Measurements from ENCODE around the gene GAS7.

GAS7 gene

DNA sequence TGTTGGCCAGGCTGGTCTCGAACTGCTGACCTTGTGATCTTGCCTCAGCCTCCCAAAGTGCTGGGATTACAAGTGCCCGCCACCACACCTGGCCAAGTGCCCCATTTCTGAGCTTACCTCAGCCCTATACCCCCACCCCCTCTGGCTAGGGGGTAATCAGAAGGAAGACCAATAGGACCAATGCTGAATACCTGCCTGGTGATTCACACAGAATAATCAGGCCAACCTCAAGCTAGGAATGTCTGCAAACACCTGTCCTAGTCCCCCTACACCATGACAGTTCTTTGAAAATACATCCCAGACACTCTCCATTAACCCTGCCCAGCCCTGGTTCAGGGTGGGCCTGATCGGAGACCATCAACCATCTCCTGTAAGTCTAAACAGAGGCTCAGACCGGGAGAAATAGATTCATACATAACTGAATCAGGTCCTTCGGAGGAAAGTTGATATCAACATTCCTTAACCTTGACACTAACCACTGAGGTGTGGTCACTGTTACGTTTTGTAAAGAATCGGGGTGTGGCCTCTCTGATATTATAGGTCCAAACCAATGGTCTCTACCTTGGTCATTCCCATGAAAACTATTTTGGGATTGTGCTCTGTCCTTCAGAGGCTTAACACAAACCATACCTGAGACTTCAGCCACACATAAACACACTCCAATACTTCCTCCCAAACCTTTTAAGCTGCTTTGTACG, 130.8 kb downstream of the GAS7 start:
- no peak overlapping the region for H3K4me3 ChIP-seq (replicated peaks; ENCODE audit: low read depth, low read length)
- no peak for DNase-seq (ENCODE audit: low read depth)
- TF ChIP-seq, protein P1, sequence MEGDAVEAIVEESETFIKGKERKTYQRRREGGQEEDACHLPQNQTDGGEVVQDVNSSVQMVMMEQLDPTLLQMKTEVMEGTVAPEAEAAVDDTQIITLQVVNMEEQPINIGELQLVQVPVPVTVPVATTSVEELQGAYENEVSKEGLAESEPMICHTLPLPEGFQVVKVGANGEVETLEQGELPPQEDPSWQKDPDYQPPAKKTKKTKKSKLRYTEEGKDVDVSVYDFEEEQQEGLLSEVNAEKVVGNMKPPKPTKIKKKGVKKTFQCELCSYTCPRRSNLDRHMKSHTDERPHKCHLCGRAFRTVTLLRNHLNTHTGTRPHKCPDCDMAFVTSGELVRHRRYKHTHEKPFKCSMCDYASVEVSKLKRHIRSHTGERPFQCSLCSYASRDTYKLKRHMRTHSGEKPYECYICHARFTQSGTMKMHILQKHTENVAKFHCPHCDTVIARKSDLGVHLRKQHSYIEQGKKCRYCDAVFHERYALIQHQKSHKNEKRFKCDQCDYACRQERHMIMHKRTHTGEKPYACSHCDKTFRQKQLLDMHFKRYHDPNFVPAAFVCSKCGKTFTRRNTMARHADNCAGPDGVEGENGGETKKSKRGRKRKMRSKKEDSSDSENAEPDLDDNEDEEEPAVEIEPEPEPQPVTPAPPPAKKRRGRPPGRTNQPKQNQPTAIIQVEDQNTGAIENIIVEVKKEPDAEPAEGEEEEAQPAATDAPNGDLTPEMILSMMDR (IDR thresholded peaks at IDR 0.05; ENCODE audit: low read length, missing control alignments): no peak

DNA sequence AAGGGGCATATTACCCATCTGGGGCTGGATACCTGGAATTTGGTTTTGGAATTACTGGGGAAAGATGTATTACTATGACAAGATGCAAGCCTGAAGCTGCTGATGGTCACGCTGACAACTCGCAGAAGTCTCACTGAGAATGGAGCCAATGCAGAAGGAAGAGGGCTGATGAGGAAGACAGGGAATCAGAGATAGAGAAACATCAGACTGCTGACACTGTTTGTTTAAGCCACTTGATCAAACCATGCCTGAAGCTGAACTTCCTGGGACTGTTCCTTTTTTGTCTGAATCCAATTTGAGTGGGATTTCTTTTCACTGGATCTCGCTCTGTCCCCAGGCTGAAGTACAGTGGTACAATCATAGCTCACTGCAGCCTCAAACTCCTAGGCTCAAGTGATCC, 133.9 kb downstream of the GAS7 start:
- TF ChIP-seq, protein P1 (IDR thresholded peaks at IDR 0.05; ENCODE audit: low read length, missing control alignments): no peak
- DNase-seq (ENCODE audit: low read depth): no peak
- H3K4me3 ChIP-seq (replicated peaks; ENCODE audit: low read depth, low read length): no peak overlapping the region

DNA sequence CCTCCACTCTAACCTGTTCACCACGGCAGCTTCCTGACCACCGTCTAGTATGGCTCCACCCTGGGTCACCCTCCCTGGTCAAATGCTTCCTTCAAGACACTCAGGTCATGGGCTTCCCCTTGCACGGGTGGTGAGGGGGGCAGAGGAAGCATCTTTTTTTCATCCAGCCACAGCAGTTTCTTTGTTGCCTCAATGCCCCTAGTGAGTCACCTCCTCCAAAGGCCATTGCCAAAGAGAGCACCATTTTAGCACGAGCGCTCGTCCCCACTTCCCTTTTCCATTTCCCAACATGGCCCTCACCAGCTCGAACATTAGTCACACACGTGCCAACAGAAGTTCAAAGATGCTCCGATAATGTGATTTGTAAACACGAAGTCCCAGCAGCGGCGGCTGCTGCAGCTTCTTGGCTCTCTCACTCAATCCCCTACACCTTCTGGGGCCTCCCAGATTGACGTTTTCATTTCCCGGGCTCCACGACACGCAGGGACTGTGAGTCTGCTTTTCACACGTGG, 134.6 kb downstream of the GAS7 start:
- TF ChIP-seq, protein P1 (IDR thresholded peaks at IDR 0.05; ENCODE audit: low read length, missing control alignments): no peak
- no peak overlapping the region for H3K4me3 ChIP-seq (replicated peaks; ENCODE audit: low read depth, low read length)
- DNase-seq (ENCODE audit: low read depth): no peak

DNA sequence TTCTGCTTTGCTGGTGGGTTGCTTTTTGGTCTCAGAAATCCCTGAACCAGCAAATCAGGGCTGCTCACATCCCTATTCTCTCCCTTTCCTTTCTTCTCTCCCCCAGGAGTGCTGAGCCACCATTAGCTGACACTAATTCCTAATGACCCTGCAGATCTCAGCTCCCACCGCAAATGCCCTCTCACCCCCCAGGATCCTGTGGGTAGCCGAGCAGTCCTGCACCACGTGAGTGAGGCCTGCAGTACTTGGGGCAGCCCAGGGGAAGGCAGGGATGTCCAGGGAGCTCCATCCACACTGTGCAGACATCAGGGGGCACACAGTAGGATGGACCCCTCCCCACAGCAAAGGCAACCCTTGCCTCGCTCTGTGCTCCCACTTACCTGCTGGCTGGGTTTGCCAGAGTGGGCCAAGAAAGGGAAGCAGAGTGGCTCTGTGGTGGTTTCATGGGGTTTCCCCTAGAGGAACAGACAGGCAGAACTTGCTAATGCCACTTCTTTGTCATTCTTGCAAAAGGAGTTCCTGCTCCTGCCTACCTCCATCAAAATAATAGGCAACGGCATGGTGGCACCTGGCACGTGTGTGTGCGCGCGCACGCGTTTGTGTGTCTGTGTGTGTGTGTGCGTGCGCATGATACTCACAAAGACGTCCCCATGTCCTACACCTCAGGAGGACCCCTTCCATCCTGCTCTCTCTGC, 135.6 kb downstream of the GAS7 start:
- H3K4me3 ChIP-seq (replicated peaks; ENCODE audit: low read depth, low read length): no peak overlapping the region
- DNase-seq (ENCODE audit: low read depth): no peak
- TF ChIP-seq, protein P1 (IDR thresholded peaks at IDR 0.05; ENCODE audit: low read length, missing control alignments): no peak

DNA sequence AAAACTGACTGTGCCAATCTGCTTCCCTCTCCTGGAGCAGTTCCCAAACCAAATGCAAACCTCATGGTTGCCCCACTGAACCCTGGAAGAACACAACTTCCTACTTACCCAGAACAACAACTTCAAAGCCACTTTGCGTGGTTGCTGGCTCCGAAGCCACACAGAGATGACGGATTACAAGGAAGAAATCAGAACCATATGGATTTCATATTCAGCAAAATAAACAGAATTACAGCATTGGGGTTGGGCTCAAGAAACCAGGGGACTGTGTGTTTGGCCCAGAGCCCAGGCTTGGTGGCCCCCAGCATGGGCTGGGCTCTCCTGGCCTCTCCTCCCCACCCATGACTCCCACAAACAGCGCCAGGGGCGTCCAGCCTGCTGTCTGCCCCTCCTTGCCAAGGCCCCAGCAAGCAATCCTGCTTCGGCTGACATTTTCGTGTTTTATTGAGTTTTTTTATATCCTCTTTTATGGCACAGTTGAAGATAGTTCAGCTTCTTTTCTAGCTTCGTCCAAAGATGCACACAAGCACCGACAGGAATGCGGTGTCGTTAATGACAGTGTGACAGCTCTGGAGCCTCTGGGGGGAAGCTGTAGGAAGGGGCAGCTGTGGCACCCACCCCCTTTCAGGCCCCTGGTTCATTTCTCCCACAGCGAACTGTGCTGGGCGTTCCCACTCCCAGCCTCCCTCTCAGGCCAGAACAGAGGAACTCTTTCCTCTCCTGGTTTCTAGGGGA, 137.1 kb downstream of the GAS7 start:
- no peak overlapping the region for H3K4me3 ChIP-seq (replicated peaks; ENCODE audit: low read depth, low read length)

DNA sequence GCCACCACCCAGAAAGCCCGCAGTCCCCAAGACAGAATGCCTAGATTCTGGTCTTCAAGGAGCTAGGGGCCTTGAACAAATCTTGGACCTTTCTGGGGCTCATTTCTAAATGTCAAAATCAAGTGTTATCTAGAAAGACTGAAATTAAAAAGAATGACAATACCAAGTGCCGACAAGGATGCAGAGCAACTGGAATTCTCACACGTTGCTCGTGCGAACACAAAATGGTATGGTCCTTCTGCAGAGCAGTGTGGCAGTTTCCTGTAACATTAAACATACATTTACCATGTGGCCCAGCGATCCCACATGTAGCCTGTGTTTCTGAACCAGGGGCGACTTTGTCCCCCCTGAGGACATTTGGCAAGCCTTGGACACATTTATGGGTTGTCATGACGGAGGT, 137.9 kb downstream of the GAS7 start:
- TF ChIP-seq, protein P1 (IDR thresholded peaks at IDR 0.05; ENCODE audit: low read length, missing control alignments): no peak
- H3K4me3 ChIP-seq (replicated peaks; ENCODE audit: low read depth, low read length): no peak overlapping the region
- no peak for DNase-seq (ENCODE audit: low read depth)

More for the DNA sequence above, 137.1 kb downstream of the GAS7 start:
- TF ChIP-seq, protein P1 (IDR thresholded peaks at IDR 0.05; ENCODE audit: low read length, missing control alignments): no peak
- no peak for DNase-seq (ENCODE audit: low read depth)

All from fibroblast of pulmonary artery (primary cell).